ENCODE data around the gene STMN3. TPM values are rescaled to one million over a fixed set of nuclear protein-coding genes. Genes with fewer than 3 reads are reported as not detected.

The STMN3 gene
- total and polyA plus RNA-seq, 10 of the 15 experiments (the other 5 are each of a cell fraction or from before 2014, with no cell fraction given) = 0.09 to 3.6 (median 1.4) TPM; not detected in 1

GRCh38 chr20:63679799-63680305, 26.6 kb upstream of the STMN3 start:
- H3K27ac ChIP-seq (ENCODE audit: control insufficient read depth, insufficient read depth) = no peak overlapping the region
- no peaks in the 10 kb centered on the region for H3K79me2 ChIP-seq (ENCODE audit: control insufficient read depth, insufficient read depth, low read length)
- no peaks in the 10 kb centered on the region for H3K27me3 ChIP-seq (replicated peaks in 1 of 2; ENCODE audit: control insufficient read depth in 2 of 2, insufficient read depth in 2 of 2, low read length in 1 of 2)
- peaks cover 1 to 4% of the 10 kb centered on the region in 2 experiments; a peak in 2 of 4 replicates for H3K36me3 ChIP-seq (ENCODE audit: control insufficient read depth in 2 of 2, insufficient read depth in 2 of 2, low read length in 1 of 2)
- in situ Hi-C loops (cut with MboI) = no loop called here
- no peak overlapping the region for H3K4me2 ChIP-seq (ENCODE audit: control insufficient read depth, insufficient read depth)
- ChIA-PET POLR2A (no interaction called here), SMC1A (ENCODE audit: uncharacterized antibody, unreplicated experiment) (no interaction called here), CTCF (interaction anchor here (0.6 kb wide), 1 partner anchor 477 kb away, joined by 3 read pairs; no protein-coding TSS in a partner anchor), RAD21 (ENCODE audit: unreplicated experiment) (no interaction called here)
- no peak overlapping the region for H3K9ac ChIP-seq (ENCODE audit: control insufficient read depth, insufficient read depth, low read length)
- H3K4me1 ChIP-seq (ENCODE audit: control insufficient read depth, insufficient read depth, low read length) = no peaks in the 10 kb centered on the region
- no peaks in the 10 kb centered on the region for H3K9me3 ChIP-seq (replicated peaks; ENCODE audit: control insufficient read depth, insufficient read depth, low read length)
- no peak for DNase-seq (ENCODE audit: low read depth, low spot score)
- intact Hi-C loops (cut with micrococcal nuclease; ENCODE audit: unreplicated experiment) = no loop called here
- H3K4me3 ChIP-seq = no peak overlapping the region
- H2AFZ ChIP-seq (ENCODE audit: control insufficient read depth, low read depth, low read length) = no peak overlapping the region
- no peak for ATAC-seq
- TF ChIP-seq ZNF207 (IDR thresholded peaks at IDR 0.05; ENCODE audit: borderline replicate concordance) (no peak), IRF4 (IDR thresholded peaks at IDR 0.05; ENCODE audit: low read depth, low read length) (no peak), SP1 (IDR thresholded peaks at IDR 0.05; ENCODE audit: low read depth, low read length) (no peak), RELA (IDR thresholded peaks at IDR 0.05; ENCODE audit: borderline replicate concordance, partially characterized antibody) (no peak), SREBF1 (IDR thresholded peaks at IDR 0.05; ENCODE audit: low read length) (no peak), NR2F1 (conservative IDR thresholded peaks at IDR 0.05) (no peak), USF1 (IDR thresholded peaks at IDR 0.05; ENCODE audit: borderline replicate concordance, extremely low read length, insufficient read depth, low read depth, low read length) (no peak), CREB1 (IDR thresholded peaks at IDR 0.05; ENCODE audit: low read depth) (no peak), HSF1 (IDR thresholded peaks at IDR 0.05; ENCODE audit: low read depth, low read length) (no peak), BCL3 (IDR thresholded peaks at IDR 0.05; ENCODE audit: borderline replicate concordance, insufficient read depth, low read depth, low read length, poor library complexity, severe bottlenecking) (no peak), TAF1 (IDR thresholded peaks at IDR 0.05; ENCODE audit: borderline replicate concordance, low read depth, low read length) (no peak), SUPT20H (IDR thresholded peaks at IDR 0.05; ENCODE audit: borderline replicate concordance, control insufficient read depth, low read depth, low read length) (no peak), NBN (IDR thresholded peaks at IDR 0.05) (no peak), MAX (IDR thresholded peaks at IDR 0.05; ENCODE audit: low read depth, low read length) (no peak), NR2C1 (IDR thresholded peaks at IDR 0.05) (no peak), CHD2 (IDR thresholded peaks at IDR 0.05; ENCODE audit: borderline replicate concordance, low read depth, low read length) (no peak), RFX5 (IDR thresholded peaks at IDR 0.05; ENCODE audit: low read depth, low read length) (no peak)
- 89% methylated on average over 19 of the region's 19 CpGs for WGBS (ENCODE audit: insufficient coverage, insufficient replicate concordance, low lambda C conversion rate, missing lambda C conversion rate)
- FAIRE-seq = no peak
- no peaks in the 10 kb centered on the region for H4K20me1 ChIP-seq (ENCODE audit: control insufficient read depth, insufficient read depth)
- no TSS peak for BruUV-seq (replicated peaks)
